GM18873 (cell line): Measurements from ENCODE around the gene CNOT1.

ENCODE experiments used
- ATAC-seq: cut with Tn5 transposase; IDR thresholded peaks from one replicate; pipeline ENCODE4 v1.9.1; 2021; ENCODE audit warnings: mild to moderate bottlenecking, moderate library complexity, moderate number of reproducible peaks; ENCODE audit not compliant: unreplicated experiment, low FRiP score

CNOT1 gene

DNA sequence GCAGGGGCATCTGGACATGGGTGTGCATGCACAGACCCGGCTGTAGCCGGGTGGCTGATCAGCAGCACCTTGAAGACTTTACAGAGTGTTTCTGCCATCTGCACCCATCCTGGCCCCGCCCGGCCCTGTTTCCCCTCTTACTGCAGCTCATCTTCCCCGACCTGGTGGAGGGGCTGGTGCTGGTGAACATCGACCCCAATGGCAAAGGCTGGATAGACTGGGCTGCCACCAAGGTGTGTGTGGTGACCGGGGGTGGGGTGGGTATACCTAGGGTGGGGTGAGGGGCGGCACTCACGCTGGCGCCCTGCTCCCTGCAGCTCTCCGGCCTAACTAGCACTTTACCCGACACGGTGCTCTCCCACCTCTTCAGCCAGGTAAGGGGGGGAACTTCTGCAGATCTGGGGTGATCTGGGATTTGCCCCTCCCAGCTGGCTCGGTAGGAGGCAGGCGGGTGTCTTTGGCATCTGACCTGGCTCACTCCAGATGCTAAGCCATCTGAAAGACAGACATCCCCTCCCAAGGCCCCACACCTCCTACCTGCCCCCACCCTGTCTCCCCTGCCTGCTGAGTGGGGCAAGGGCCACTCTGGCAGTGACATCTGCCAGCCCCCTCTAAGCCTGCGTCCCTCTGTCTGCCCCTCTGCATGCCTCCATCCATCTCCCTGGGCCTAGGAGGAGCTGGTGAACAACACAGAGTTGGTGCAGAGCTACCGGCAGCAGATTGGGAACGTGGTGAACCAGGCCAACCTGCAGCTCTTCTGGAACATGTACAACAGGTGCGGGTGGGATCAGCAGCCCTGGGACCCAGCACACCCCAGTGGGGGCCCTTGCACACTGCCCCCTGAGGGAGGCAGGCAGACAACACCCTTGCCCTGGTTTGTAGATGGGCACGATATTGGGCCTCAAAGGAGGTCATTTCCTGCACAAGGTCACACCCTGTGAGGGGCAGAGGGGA is 123.1 kb downstream of the CNOT1 start:
- no peak for ATAC-seq

DNA sequence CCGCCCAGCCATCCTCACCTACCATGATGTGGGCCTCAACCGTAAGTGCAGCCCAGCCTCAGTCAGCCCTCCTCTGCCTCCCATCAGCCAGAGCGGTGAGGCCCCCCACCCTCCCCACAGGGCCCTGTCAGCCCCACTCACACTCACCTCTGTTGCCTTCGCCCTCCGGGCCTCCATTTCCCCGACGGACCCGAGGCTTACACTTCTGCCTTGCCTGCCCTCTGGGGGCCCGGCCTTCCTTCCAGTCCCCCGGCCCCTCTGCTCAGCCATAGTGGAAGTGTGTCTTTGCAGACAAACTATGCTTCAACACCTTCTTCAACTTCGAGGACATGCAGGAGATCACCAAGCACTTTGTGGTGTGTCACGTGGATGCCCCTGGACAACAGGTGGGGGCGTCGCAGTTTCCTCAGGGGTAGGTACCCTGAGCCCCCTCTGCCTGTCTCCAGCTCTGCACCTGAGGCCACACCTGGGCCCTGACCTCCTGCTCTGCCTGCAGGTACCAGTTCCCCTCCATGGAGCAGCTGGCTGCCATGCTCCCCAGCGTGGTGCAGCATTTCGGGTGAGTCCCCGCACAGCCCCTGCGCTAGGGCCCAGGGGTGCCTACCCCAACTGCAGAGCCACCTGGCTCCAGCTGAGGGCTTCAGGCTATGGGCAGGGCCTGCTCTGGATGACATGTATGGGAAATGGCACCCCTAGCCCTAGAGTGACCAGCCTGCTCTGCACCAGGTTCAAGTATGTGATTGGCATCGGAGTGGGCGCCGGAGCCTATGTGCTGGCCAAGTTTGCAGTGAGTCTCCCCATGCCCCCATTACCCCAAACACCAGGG is 125.5 kb downstream of the CNOT1 start:
- ATAC-seq: no peak

DNA sequence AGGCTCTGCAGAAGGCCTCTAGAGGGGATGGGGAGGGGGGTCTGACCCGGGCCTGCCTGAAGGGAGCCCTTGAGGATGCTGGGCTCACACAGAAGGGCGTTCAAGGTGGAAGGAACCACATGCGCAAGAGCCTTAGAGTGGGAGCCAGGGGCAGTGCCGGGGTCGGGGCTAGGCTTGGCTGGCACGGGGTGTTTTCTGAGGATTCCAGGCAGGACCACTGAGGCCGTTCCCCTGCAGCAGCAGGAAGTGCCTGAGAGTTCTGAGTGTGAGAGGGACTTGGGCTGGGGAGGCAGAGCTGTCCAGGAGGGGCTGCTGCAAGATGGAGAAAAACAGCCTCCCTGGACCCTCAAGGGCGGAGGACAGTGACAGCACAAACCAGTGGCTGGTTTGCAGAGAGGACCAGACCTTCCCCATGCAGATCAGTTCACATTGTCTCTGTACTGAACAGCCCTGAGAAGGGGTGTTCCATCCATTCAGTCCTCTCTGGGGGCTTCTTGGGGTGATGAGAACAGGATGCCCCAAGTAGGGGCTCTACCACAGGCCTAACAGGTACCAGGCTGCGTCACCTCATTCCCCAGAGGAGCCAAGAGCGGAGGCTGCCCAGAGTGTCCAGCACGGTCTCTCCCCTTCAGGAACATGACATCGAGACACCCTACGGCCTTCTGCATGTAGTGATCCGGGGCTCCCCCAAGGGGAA is 126.3 kb downstream of the CNOT1 start:
- ATAC-seq: no peak

DNA sequence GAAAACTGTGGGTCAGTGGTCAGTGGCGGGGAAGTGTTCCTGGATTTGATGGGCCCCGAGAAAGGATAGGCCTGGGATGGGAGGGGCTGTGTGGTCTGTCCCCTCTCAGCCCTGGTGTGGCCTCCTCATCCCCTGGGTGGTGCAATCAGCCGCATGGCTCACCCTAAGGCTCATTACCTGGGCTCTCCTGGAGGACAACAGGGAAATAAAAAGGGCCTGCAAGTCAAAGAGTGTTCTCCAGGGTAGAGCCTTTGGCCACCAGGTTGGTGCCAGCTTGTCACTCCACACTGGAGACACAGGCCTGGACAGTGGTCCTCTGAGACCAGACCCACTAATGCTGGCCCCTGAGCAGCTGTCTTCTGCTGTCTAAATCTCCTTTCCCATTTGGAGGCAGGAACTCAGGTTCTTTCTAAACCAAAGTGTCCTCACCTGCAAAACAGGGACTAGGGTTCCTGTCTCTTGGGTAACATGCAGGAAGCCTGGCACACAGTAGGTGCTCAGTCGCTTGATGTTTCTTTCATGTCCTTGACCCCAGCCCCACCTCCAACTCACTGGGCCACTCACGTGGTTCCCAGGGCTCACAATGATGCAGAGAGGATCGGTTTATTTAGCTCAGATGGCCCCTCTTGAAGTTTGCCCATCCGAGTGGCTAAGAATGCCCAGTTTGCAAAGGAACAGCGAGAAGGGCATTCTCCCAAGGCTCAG is 127.3 kb downstream of the CNOT1 start:
- ATAC-seq: no peak

DNA sequence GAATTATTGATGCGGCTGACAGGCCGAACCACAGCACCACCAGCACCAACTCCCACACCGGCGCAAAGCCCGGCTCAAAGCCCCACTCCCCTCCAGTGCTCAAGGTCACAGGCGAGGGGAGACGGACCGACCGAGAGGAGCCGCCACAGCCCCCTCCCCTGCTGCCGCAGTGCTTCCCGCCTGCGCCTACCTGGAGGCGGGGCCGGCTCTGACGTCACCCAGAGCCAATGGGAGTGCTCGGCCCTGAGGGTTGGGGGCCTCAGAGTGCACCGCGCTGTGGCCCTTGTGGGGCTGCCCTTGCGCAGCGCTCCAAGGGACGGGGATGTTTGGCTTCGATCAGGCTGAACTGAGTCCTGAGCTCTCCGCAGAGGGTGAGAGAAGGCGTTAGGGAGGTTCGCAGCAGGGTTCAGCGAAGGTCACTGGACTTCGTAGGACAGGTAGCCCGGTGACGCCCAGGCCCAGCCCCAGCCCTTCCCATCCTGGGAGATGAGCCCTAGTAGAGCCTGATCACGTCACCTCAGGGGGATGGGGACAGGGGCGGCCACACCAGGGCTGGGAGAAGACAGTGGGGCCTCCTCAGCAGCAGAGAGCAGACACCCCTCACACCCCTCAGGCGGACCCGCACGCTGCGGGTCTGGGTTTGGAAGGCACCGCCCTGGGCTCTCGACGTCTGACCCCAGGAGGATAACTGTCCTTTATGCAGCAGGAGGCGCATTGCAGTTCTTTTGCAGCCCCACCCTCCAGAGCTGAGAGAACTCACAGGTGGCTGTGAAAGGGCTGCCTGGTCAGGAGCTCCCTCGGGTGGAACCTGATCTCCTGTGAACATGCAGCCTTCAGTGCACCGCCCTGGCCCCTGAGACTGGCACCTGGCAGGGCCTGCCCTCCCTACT is 128.1 kb downstream of the CNOT1 start:
- ATAC-seq: no peak

DNA sequence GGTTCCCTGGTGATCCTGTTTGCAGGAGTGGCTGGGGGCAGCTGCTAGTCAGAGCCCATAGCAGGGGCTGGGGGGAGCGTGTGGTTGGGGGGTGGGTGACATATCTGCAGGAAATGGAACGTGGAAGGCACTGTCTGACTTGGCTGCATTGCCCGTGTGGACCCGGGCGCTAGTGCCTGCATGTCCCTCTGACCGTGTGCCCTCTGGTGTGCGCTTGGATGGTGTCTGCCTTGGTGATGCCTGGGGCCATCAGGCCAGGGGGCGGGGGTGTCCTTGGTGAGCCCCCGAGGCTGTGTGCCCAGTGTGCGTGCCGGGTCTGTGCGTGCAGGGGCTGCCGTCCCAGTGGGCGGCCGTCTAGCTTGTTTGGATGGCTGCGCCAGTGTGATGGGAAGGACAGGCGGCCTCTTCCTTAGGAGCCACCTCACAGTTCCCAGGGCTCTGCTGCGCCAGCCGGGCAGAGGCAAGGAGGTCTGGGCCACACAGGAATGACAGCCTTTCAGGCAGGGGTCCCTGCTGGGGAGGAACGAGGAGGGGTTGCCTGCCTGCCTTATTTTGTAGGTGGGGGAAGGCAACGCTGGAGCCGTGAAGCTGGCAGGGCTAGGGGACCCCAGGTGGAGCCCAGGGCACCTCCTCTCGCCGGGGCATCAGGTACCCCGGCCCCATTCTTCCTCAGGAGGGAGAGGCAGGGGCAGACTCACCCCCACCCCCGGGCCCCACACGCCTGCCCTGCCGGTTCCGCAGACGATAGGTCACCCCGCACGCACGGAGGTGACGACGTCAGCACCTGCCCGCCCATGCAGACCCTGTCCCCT is 129.0 kb downstream of the CNOT1 start:
- ATAC-seq: no peak

DNA sequence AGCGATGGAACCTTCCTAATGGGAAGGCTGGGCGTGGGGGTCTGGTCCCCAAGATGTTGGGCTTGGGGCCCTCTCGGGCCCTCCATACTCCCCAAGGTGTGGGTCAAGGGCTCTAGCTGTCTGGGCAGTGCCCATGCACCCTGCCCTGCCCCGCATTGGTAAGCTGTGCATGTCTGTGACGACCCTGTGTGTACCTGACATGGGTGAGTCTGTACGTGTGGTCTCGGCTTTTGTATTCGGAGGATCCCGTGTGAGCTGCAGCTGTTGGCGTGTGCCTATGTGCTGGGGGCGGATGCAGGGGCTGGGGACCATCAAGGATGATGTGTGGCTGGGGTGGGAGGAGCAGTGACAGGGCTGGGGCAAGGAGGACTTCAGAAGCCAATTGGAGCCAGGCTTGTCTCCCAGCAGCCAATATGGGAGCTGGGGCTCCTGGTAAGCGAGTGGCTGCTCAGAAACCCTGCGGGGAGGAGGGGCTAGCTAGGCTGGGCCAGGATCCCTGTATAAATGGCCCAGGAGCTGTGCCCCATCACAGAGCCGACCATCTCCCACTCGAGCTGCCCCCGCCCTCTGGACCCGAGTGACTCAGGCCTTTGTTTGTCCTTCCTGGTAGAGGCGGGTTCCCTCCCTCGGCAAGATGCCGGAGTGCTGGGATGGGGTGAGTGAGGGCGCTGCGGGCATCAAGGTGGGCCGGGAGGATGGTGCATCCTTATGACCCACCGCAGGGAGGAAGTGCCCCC is 129.8 kb downstream of the CNOT1 start, which contains the start of gene NDRG4:
TSS of gene NDRG4 (plus strand) at position 529 of the 737 bp plus-strand sequence. CDS start at position 635, 106 bp downstream.
- ATAC-seq: no peak

DNA sequence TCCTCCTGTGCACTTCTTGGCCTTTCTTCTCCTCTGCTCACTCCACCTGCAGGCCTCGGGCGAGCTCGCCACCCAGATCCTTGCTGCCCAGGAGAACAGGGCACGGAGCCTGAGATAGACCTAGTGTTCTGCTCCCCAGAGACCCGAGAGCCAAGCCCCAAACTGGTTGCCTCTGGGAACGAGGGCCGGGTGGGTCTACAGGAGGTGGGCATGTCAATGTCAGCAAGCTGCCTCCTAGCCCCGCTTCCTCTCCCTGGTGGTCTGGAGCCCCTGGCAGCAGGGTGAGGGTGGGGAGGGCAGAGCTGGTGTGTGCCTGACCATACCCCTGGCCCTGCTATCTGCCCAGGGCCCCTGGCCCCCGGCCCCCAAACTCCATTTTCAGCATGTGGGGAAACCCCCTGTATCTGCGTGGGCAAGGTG is 130.5 kb downstream of the CNOT1 start:
- ATAC-seq: no peak

DNA sequence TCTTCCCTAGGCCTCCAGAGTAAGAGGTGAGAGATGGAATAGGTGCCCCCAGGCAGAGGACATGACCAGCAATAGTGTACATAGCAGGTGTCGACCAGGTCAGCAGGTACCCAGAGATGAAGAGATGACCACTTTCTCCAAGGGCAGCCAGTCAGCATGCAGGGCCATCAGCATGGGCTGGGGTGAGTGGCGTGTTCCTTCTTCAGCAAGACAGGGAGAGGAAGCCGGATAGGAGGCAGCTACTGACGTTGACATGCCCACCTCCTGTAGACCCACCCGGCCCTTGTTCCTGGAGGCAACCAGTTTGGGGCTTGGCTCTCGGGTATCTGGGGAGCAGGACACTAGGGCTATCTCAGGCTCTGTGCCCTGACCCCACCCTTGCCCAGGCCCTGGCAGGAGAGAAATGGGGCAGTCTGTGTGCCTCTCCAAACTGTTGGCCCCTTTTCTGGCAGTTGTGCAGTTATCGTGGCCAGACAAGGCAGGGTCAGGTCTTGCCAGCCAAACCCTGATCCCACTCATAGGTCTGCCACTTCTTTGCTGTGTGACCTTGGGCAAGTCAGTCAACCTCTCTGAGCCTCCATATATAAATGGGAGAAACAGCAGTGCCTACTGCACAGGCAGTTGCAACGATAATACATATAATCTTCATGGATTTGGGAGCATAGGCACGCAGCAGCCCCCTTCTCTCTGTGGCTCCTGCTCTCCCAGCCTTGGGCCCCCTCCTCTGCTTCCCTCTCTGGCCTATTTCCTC is 131.1 kb downstream of the CNOT1 start:
- no peak for ATAC-seq

DNA sequence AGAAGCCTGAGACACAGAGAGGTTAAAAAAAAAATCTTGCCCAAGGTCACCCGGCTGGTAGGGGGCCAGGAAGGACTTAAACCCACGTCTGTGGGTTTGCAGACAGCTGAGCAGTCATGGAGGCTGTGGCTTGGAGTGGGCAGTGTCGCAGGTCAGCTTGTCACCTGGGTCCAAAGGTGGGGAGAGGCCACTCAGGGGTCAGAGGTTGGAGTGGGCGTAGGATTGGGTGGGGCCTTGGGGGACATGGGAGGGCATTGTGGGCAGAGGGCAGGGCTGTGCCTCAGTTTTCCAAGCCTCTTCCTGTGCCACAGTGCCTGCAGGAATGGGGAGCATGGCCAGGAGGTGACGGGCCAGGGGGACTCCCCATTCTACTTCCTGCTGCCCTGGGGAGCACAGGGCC is 131.7 kb downstream of the CNOT1 start:
- no peak for ATAC-seq

DNA sequence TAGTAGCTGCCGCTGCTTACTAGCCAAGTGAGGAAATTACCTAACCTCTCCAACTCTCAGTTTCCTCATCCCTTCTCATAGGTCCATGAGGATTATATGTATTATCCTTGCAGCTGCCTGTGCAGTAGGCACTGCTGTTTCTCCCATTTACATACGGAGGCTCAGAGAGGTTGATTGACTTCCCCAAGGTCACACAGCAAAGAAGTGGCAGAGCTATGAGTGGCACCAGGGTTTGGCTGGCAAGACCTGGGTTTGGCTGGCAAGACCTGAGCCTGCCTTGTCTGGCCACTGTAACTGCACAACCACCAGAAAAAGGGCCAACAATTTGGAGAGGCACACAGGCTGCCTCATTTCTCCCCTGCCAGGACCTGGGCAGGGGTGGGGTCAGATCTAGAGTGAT is 132.2 kb downstream of the CNOT1 start:
- ATAC-seq: no peak

DNA sequence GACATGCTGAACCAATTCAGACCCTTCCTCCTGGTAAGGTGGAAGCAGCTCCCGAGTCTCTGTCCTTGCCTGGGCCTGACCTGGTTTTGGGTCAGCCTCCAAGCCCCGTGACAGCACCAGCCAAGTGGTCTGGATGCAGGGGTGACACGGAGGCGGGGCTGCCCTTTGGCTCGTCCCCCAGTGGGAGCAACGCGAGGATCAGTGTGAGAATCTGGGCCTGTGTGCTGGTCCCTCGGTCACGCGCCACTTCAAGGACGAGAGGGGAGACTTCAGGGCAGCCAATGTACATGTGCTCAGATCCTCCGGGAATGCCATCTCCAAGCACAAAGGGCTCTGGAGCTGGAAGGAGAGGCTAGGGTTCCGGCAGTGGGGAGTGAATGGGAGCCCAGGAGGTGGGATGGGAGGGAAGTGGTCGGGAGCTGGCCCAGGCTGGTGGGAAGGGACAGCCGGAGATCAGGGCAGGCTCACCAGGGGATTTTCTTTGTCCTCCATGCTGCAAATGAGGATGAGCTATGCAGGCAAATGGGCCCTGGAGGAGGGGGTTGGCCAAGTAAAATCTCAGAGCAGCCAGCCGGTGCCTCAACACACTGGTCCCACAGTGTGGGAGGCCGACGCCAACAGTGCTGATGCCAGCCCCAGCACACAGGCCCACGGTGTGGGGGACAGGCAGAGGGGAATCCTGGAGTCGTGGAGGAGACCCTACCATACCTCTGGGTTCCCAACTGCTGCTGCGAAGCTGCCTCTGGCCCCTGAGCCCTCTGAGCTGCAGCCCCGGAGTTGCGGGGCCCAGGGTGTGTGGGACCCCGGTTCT is 133.9 kb downstream of the CNOT1 start:
- ATAC-seq: no peak

DNA sequence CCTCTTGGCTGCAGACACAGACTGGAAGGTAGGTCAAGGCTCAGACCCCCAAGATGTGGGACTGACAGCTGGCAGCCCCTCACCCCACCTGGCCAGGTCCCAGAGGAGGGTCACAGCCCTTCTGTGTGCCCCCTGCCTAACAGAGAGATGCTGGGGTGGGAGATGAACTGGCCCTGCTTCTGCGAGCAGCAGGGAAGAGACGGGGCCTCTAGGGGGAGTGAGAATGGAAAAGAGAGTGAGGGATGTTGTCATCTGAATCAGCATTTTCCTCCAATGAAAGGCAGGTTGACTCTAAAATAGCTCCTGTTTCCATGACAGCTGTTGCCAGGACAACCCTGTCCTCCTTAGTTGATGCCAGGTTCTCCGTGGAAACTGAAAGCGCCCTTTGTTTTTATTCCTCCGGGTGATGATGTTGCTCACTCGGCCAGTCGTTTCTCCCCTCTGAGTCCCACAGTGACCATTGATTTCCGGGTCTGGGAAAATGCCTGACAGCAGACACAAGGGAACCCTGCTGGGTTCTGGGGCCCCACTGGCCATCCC is 134.6 kb downstream of the CNOT1 start:
- no peak for ATAC-seq

DNA sequence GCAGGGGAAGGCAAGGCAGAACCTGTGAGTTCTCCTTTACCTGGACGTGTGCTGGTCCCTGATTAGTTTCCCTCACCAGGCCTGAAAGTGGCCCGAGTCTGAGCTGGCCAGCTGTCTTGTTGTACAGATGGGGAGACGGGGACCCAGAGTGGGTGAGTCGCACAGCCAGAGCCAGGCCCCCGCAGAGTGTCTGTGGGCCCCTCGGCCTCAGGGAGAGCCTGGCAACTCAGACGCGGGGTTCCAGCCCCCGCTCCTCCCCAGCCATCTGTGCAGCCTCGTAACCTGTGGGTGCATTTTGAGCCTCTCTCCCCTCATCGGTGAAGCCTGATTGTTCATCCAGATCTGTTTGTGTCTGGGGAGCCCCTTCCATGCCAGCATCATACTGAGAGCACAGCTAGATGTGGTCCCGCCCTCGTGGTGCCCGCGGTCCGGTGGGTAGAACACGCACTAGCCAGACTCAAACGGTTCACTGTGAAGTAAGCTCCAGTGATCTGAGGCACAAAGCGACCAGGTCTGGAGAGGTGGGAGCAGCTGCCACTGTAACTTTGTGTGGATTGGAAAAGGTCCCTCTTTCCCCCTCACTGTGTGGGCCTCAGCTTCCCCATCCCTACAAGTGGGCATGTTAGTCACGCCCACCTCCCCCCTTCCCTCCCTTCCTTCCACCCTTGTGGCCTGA is 135.7 kb downstream of the CNOT1 start:
- no peak for ATAC-seq

DNA sequence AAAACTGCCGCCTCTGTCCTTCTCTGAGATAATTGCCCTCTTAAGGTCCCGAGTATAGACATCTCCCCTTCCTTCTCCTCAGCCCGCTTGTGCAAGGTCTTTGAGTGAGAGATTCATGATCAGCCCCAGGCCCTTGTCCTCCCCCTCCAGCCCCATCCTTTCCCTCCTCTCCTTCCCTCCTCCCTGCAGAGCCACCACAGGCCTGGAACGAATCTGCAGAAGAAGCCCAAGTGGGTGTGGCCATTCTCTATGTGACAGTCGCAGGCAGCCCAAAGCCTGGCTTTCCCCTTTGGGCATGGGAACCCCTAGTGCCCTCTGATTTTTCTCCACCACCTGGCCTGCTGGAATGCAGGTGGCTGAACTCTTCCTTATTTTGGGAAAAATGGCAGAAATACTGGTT is 136.9 kb downstream of the CNOT1 start:
- no peak for ATAC-seq
